Parathyroid adenoma (tissue), 2 donors: ENCODE data around the gene HLTF.

Source experiments
- H2AFZ ChIP-seq: fragments of 300-600 bp; sonication (generic); one replicate; pipeline ENCODE4 v1.7.0; 2017; ENCODE audit warnings: antibody characterized with exemption, mild to moderate bottlenecking
- H3K27ac ChIP-seq: fragments of 300-600 bp; sonication (generic); one replicate; pipeline ENCODE4 v1.7.0; 2017
- H3K27me3 ChIP-seq: fragments of 300-600 bp; sonication (generic); one replicate; pipeline ENCODE4 v1.7.0; 2017; ENCODE audit warnings: low read length; ENCODE audit not compliant: control insufficient read depth, insufficient read depth
- H3K36me3 ChIP-seq: fragments of 300-600 bp; sonication (generic); one replicate; pipeline ENCODE4 v1.7.0; 2017; ENCODE audit warnings: low read length; ENCODE audit not compliant: control insufficient read depth, insufficient read depth
- H3K4me1 ChIP-seq: fragments of 300-600 bp; sonication (generic); one replicate; pipeline ENCODE4 v1.7.0; 2017; ENCODE audit warnings: control low read depth
- H3K4me2 ChIP-seq: fragments of 300-600 bp; sonication (generic); one replicate; pipeline ENCODE4 v1.7.0; 2017; ENCODE audit warnings: low read length
- H3K4me3 ChIP-seq: fragments of 300-600 bp; sonication (generic); one replicate; pipeline ENCODE4 v1.7.0; 2017; ENCODE audit warnings: low read depth, low read length
- H3K79me2 ChIP-seq: fragments of 300-600 bp; sonication (generic); one replicate; pipeline ENCODE4 v1.7.0; 2017; ENCODE audit warnings: control low read depth
- H3K9ac ChIP-seq: fragments of 300-600 bp; sonication (generic); one replicate; pipeline ENCODE4 v1.7.0; 2017; ENCODE audit warnings: mild to moderate bottlenecking
- H3K9me3 ChIP-seq: fragments of 300-600 bp; sonication (generic); one replicate; pipeline ENCODE4 v1.7.0; 2017; ENCODE audit warnings: low read length; ENCODE audit not compliant: control insufficient read depth
- CTCF ChIP-seq: fragments of 300-600 bp; sonication (generic); IDR thresholded peaks from one replicate; pipeline ENCODE4 v1.7.0; 2017; ENCODE audit warnings: antibody characterized with exemption, mild to moderate bottlenecking
- donor health status: primary hyperparathyroidism.

Gene HLTF

GRCh38 chr3:149080699-149081091 lies 5.6 kb downstream of the HLTF start:
- no peak overlapping the region for H3K4me3 ChIP-seq
- no peaks in the 10 kb centered on the region for H3K4me1 ChIP-seq
- no peak for TF ChIP-seq CTCF
- no peaks in the 10 kb centered on the region for H3K9me3 ChIP-seq
- H3K36me3 ChIP-seq: no peaks in the 10 kb centered on the region
- no peak overlapping the region for H2AFZ ChIP-seq
- H3K27ac ChIP-seq: no peak overlapping the region
- H3K79me2 ChIP-seq: peaks cover 4% of the 10 kb centered on the region
- H3K9ac ChIP-seq: no peak overlapping the region
- no peaks in the 10 kb centered on the region for H3K27me3 ChIP-seq
- H3K4me2 ChIP-seq: no peak overlapping the region

GRCh38 chr3:149080011-149080698 lies 6.2 kb downstream of the HLTF start:
- Histone ChIP-seq H3K27me3 (no peaks in the 10 kb centered on the region), H3K79me2 (peaks cover 2% of the 10 kb centered on the region), H3K9me3 (no peaks in the 10 kb centered on the region), H3K36me3 (no peaks in the 10 kb centered on the region), H3K9ac (no peak overlapping the region), H3K4me3 (no peak overlapping the region), H3K4me1 (no peaks in the 10 kb centered on the region), H3K4me2 (no peak overlapping the region), H3K27ac (no peak overlapping the region), H2AFZ (no peak overlapping the region)
- TF ChIP-seq CTCF: no peak

DNA sequence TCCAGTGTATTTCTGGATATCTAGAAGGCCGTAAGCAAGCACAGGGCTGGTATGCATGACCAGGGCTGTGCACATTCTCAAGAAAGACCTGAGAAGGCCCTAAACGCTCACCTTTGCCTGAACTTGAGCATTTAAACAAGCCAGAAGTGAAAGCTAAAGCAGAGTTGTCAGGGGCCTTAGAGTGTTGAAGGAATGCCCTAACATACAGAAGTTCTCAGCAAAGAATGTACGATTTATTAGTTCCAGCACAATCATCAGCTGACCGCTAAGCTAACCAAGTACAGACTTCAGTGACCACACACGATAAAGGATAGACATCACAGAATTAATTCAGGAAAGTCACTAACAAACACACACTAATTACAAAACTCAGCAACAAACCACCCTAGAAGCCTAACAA lies 8.7 kb downstream of the HLTF start:
- Histone ChIP-seq H3K4me3 (no peak overlapping the region), H3K9me3 (no peaks in the 10 kb centered on the region), H3K27me3 (no peaks in the 10 kb centered on the region), H3K9ac (no peak overlapping the region), H3K27ac (no peak overlapping the region), H3K79me2 (peaks cover 2% of the 10 kb centered on the region), H3K4me1 (no peaks in the 10 kb centered on the region), H2AFZ (no peak overlapping the region), H3K4me2 (no peak overlapping the region), H3K36me3 (no peaks in the 10 kb centered on the region)
- TF ChIP-seq CTCF: no peak

GRCh38 chr3:149067883-149068282 lies 18.4 kb downstream of the HLTF start:
- Histone ChIP-seq H2AFZ (no peak overlapping the region), H3K9ac (no peak overlapping the region), H3K79me2 (no peaks in the 10 kb centered on the region), H3K9me3 (no peaks in the 10 kb centered on the region), H3K4me3 (no peak overlapping the region), H3K4me1 (no peaks in the 10 kb centered on the region), H3K27me3 (no peaks in the 10 kb centered on the region), H3K27ac (no peak overlapping the region), H3K36me3 (no peaks in the 10 kb centered on the region), H3K4me2 (no peak overlapping the region)
- TF ChIP-seq CTCF: no peak

DNA sequence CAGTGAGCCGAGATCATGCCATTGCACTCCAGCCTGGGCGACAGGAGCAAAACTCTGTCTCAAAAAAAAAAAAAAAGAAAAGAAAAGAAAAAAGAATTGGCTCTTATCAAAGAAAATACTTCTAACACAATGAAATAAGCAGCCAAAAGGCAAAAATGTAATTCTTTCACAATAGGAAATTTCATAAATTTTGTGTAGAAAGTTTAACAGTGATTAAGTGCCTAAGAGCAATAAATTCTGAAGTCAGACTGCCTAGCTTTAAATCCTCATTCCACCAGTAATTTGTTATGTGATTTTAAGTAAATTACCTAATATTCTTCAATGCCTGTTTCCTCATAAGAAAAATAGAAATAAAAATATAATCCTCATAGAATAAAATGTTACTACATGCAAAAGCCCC lies 24.6 kb downstream of the HLTF start:
- Histone ChIP-seq H3K4me2 (no peak overlapping the region), H3K27ac (no peak overlapping the region), H3K4me3 (no peak overlapping the region), H3K36me3 (no peaks in the 10 kb centered on the region), H3K9me3 (no peaks in the 10 kb centered on the region), H3K79me2 (no peaks in the 10 kb centered on the region), H3K9ac (no peak overlapping the region), H2AFZ (no peak overlapping the region), H3K27me3 (no peaks in the 10 kb centered on the region), H3K4me1 (no peaks in the 10 kb centered on the region)
- TF ChIP-seq CTCF: no peak
